IMR-90 (cell line): Measurements from ENCODE around the gene PYY. TPM values are rescaled to one million over a fixed set of nuclear protein-coding genes. Genes with fewer than 3 reads are reported as not detected.

Experiments used
- ATAC-seq: fragments of 200-7000 bp; cut with Tn5 transposase; 2 replicates; pipeline ENCODE4 v1.9.1; 2020; ENCODE audit warnings: low read depth, mild to moderate bottlenecking, moderate library complexity
- BruUV-seq: library from RNA; stranded (reverse); fragments of 400-500 nt; replicated peaks from 2 replicates; lab custom pipeline; 2021; lab: Mats Ljungman, UMichigan
- CTCF ChIA-PET: fragments of 300-600 bp; formaldehyde crosslinking; extraction: SDS; loops from one replicate; lab custom pipeline; 2021; ENCODE audit warnings: antibody characterized with exemption; lab: Yijun Ruan, JAX
- POLR2A ChIA-PET: fragments of 300-600 bp; sonication (Branson Sonifier 250); formaldehyde crosslinking; loops from one replicate; lab custom pipeline; 2022; ENCODE audit warnings: antibody characterized with exemption; ENCODE audit not compliant: unreplicated experiment; lab: Charles Lee
- DNase-seq: peaks from one replicate; pipeline ENCODE4 v3.0.0; 2013
- H2AFZ ChIP-seq: replicated peaks from 2 replicates; pipeline ENCODE3; 2013; ENCODE audit warnings: low read length, mild to moderate bottlenecking; ENCODE audit not compliant: poor library complexity
- H2AK5ac ChIP-seq: 2 replicates; pipeline ENCODE4 v1.6.1; 2013; ENCODE audit warnings: low read depth, low read length, inconsistent platforms
- H2AK9ac ChIP-seq: replicated peaks from 2 replicates; pipeline ENCODE3; 2013; ENCODE audit warnings: mild to moderate bottlenecking, low read depth, low read length, moderate library complexity; ENCODE audit not compliant: poor library complexity
- H2BK120ac ChIP-seq: 2 replicates; pipeline ENCODE4 v1.6.1; 2013; ENCODE audit warnings: low read depth, low read length, inconsistent platforms
- H2BK15ac ChIP-seq: 3 replicates; pipeline ENCODE4 v1.6.1; 2013; ENCODE audit warnings: low read depth, low read length, inconsistent platforms
- H2BK20ac ChIP-seq: 2 replicates; pipeline ENCODE4 v1.6.1; 2013; ENCODE audit warnings: low read depth, mild to moderate bottlenecking, inconsistent platforms, low read length, moderate library complexity
- H2BK5ac ChIP-seq: 2 replicates; pipeline ENCODE4 v1.6.1; 2013; ENCODE audit warnings: mild to moderate bottlenecking, low read depth, low read length, inconsistent platforms; ENCODE audit not compliant: poor library complexity, severe bottlenecking
- H3K14ac ChIP-seq: replicated peaks from 2 replicates; pipeline ENCODE4 v1.6.1; 2013; ENCODE audit warnings: low read depth, low read length, inconsistent platforms
- H3K18ac ChIP-seq: 2 replicates; pipeline ENCODE4 v1.6.1; 2013; ENCODE audit warnings: low read depth, low read length, control low read depth
- H3K23ac ChIP-seq: 2 replicates; pipeline ENCODE4 v1.6.1; 2013; ENCODE audit warnings: low read depth, low read length, inconsistent platforms
- H3K27ac ChIP-seq: 2 replicates; pipeline ENCODE4 v1.5.1; 2013; ENCODE audit warnings: mild to moderate bottlenecking, control low read depth, low read length; ENCODE audit not compliant: insufficient read depth
- H3K27me3 ChIP-seq: 2 replicates; pipeline ENCODE4 v1.6.1; 2013; ENCODE audit warnings: low read length; ENCODE audit not compliant: control insufficient read depth, insufficient read depth
- H3K36me3 ChIP-seq: 2 replicates; pipeline ENCODE4 v1.6.1; 2013; ENCODE audit warnings: low read length, mixed read lengths; ENCODE audit not compliant: control insufficient read depth, insufficient read depth
- H3K4ac ChIP-seq: 2 replicates; pipeline ENCODE4 v1.6.1; 2013; ENCODE audit warnings: low read depth, low read length, inconsistent platforms
- H3K4me1 ChIP-seq: 2 replicates; pipeline ENCODE4 v1.6.1; 2013; ENCODE audit warnings: low read length, mixed read lengths; ENCODE audit not compliant: control insufficient read depth, insufficient read depth
- H3K4me2 ChIP-seq: 2 replicates; pipeline ENCODE4 v1.6.1; 2013; ENCODE audit warnings: low read depth, mild to moderate bottlenecking, control low read depth, low read length, moderate library complexity
- H3K4me3 ChIP-seq: 2 replicates; pipeline ENCODE4 v1.5.1; 2013; ENCODE audit warnings: low read depth, mild to moderate bottlenecking, control low read depth, low read length, moderate library complexity; ENCODE audit not compliant: insufficient read depth
- H3K56ac ChIP-seq: 2 replicates; pipeline ENCODE4 v1.6.1; 2013; ENCODE audit warnings: low read length, inconsistent platforms; ENCODE audit not compliant: insufficient read depth; ENCODE audit errors: extremely low read depth
- H3K79me1 ChIP-seq, 2 experiments: 2 replicates each; pipeline ENCODE4 v1.6.1; 2013; ENCODE audit warnings: low read length in 2 of 2, inconsistent platforms in 1 of 2, low read depth in 1 of 2
- H3K9ac ChIP-seq: 2 replicates; pipeline ENCODE4 v1.6.1; 2013; ENCODE audit warnings: low read depth, low read length, control low read depth
- H3K9me1 ChIP-seq: 2 replicates; pipeline ENCODE4 v1.6.1; 2013; ENCODE audit warnings: low read length, inconsistent platforms; ENCODE audit not compliant: insufficient read depth
- H3K9me3 ChIP-seq: 2 replicates; pipeline ENCODE4 v1.6.1; 2013; ENCODE audit warnings: low read length; ENCODE audit not compliant: control insufficient read depth, insufficient read depth
- H4K20me1 ChIP-seq: 2 replicates; pipeline ENCODE4 v1.6.1; 2013; ENCODE audit warnings: low read length, inconsistent platforms; ENCODE audit not compliant: insufficient read depth
- H4K5ac ChIP-seq: 2 replicates; pipeline ENCODE4 v1.6.1; 2013; ENCODE audit warnings: mild to moderate bottlenecking, low read depth, low read length, control low read depth
- H4K8ac ChIP-seq, 2 experiments: 2 replicates each; pipeline ENCODE4 v1.6.1; 2013; ENCODE audit warnings: low read depth in 2 of 2, low read length in 2 of 2, control low read depth in 1 of 2, inconsistent platforms in 1 of 2
- H4K91ac ChIP-seq: 2 replicates; pipeline ENCODE4 v1.6.1; 2013; ENCODE audit warnings: low read depth, low read length, inconsistent platforms; ENCODE audit not compliant: insufficient read depth
- CEBPB ChIP-seq: IDR thresholded peaks from 2 replicates; pipeline ENCODE4 v1.6.1; 2012; ENCODE audit warnings: low read depth, low read length, improper control_type of control experiment
- FOS ChIP-seq: fragments of 150-350 bp; IDR thresholded peaks from 2 replicates; pipeline ENCODE4 v1.6.1; 2016; ENCODE audit warnings: low read depth, low read length
- RCOR1 ChIP-seq: IDR thresholded peaks from 2 replicates; pipeline ENCODE4 v1.6.1; 2012; ENCODE audit warnings: mild to moderate bottlenecking, low read length, improper control_type of control experiment; ENCODE audit not compliant: insufficient replicate concordance
- WGBS, 2 experiments: methylation state at CpG; one replicate each; pipeline versions ENCODE4 v1.1.5 to v1.1.7; 2013; ENCODE audit warnings: missing lambda C conversion rate in 2 of 2; ENCODE audit not compliant: insufficient read length in 1 of 2; ENCODE audit errors: extremely low coverage in 2 of 2; 5-methylcytosine and 5-hydroxymethylcytosine counted together
- dilution Hi-C: fragments of 300-500 bp; cut with HindIII; formaldehyde crosslinking; loops from one replicate; pipeline ENCODE4 v1.14.3; 2018; ENCODE audit warnings: low sequenced_read_pairs; ENCODE audit not compliant: unreplicated experiment
- in situ Hi-C: fragments of 300-500 bp; cut with MboI; formaldehyde crosslinking; loops from 3 replicates; pipeline ENCODE4 v1.14.3; 2019; ENCODE audit warnings: low sequenced_read_pairs, inconsistent platforms, mixed read lengths
- intact Hi-C: fragments of 100-400 bp; cut with micrococcal nuclease; formaldehyde crosslinking; loops from 2 replicates; pipeline ENCODE4 v1.10.0; 2022
- polyA plus RNA-seq, 3 experiments: library from polyadenylated mRNA; depleted of rRNA; stranded (reverse); fragments of >200 nt; gene quantifications; 2 replicates each; pipeline ENCODE4 v1.2.3, GENCODE V29; 2012; ENCODE audit warnings: low replicate concordance in 1 of 3
- total RNA-seq: library from RNA; depleted of rRNA; stranded (reverse); fragments of >200 nt; gene quantifications from 2 replicates; pipeline ENCODE4 v1.2.3, GENCODE V29; 2012
- TF ChIP-seq, protein P1 (sequence below): fragments of 150-350 bp; IDR thresholded peaks from 2 replicates; pipeline ENCODE4 v1.6.1; 2016; ENCODE audit warnings: low read depth, mild to moderate bottlenecking, low read length, moderate library complexity, borderline replicate concordance

Gene PYY
- total and polyA plus RNA-seq, 2 of the 4 experiments (the other 2 are of a cell fraction) = not detected

DNA sequence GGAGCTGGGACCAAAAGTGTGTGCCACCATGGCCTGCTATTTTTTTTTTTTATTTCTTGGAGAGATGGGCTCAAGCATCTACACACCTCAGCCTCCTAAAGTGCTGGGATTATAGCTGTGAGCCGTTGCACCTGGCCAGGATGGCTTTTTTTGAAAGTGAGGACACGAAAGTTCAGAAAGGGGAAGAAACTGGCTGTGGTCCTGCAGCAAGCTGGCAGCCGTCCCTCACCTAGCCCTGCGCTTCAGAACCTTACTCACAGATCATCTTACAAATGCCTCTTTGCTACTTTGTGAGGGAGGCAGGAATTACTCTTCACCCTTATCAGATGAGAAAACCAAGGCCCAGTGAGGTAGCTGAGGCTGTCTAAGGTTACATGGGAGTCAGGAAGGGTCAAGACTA, 7.0 kb downstream of the PYY start:
- Histone ChIP-seq H4K20me1 (0 out of 2 replicates have a peak, but pooled peaks cover 4% of the 10 kb centered on the region), H3K18ac (no peak overlapping the region), H2BK15ac (no peak overlapping the region), H3K56ac (no peak overlapping the region), H3K9me3 (no peaks in the 10 kb centered on the region), H3K9me1 (no peaks in the 10 kb centered on the region), H3K14ac (no peak overlapping the region), H3K27ac (no peak overlapping the region), H3K79me1 (no peaks in the 10 kb centered on the region), H3K4me3 (no peak overlapping the region), H2AK9ac (no peak overlapping the region), H3K4me1 (no peaks in the 10 kb centered on the region), H3K4me2 (no peak overlapping the region), H4K91ac (no peak overlapping the region), H2BK20ac (no peak overlapping the region), H2BK5ac (no peak overlapping the region), H2AFZ (no peak overlapping the region), H3K27me3 (peaks cover 27% of the 10 kb centered on the region), H3K36me3 (no peaks in the 10 kb centered on the region), H2AK5ac (no peak overlapping the region), H3K9ac (no peak overlapping the region), H4K8ac (no peak overlapping the region), H4K5ac (no peak overlapping the region), H3K4ac (no peak overlapping the region), H2BK120ac (no peak overlapping the region), H3K23ac (no peak overlapping the region)
- CTCF ChIA-PET = interaction anchor here (0.7 to 1.0 kb wide), 2 partner anchors 12 to 222 kb away, joined by 3 to 5 read pairs; no protein-coding TSS in a partner anchor
- no TSS peak for BruUV-seq
- TF ChIP-seq RCOR1 (no peak), FOS (no peak), CEBPB (no peak)
- TF ChIP-seq, protein P1, sequence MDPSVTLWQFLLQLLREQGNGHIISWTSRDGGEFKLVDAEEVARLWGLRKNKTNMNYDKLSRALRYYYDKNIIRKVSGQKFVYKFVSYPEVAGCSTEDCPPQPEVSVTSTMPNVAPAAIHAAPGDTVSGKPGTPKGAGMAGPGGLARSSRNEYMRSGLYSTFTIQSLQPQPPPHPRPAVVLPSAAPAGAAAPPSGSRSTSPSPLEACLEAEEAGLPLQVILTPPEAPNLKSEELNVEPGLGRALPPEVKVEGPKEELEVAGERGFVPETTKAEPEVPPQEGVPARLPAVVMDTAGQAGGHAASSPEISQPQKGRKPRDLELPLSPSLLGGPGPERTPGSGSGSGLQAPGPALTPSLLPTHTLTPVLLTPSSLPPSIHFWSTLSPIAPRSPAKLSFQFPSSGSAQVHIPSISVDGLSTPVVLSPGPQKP = no peak
- dilution Hi-C loops = no loop called here
- WGBS, 2 experiments = no CpG with 5 or more reads among the region's 4 CpGs
- in situ Hi-C loops = loop anchor here (10.0 kb wide), 1 partner anchor 218 kb away; no protein-coding TSS in a partner anchor
- ATAC-seq = no peak
- DNase-seq = no peak
- POLR2A ChIA-PET = no interaction called here
- intact Hi-C loops = no loop called here
